Loucy (cell line): Measurements from ENCODE around the gene VPS4B.

ENCODE experiments used
- CTCF ChIP-seq: fragments of 200-600 bp; sonication (generic); conservative IDR thresholded peaks from 2 replicates; pipeline ENCODE4 v1.5.1; 2014; ENCODE audit warnings: mild to moderate bottlenecking, antibody characterized with exemption, low read length
- EZH2phosphoT487 ChIP-seq: fragments of 200-600 bp; IDR thresholded peaks from 2 replicates; pipeline ENCODE4 v1.6.1; 2018; ENCODE audit warnings: antibody characterized with exemption, mild to moderate bottlenecking, moderate library complexity, borderline replicate concordance

- no peak for TF ChIP-seq CTCF
- TF ChIP-seq EZH2phosphoT487 = no peak
Measured at GRCh38 chr18:63397349-63397748, 24.9 kb downstream of the VPS4B start.
